Measurements from ENCODE around the gene C16orf96. TPM values are rescaled to one million over a fixed set of nuclear protein-coding genes. Genes with fewer than 3 reads are reported as not detected.

The C16orf96 gene
- total and polyA plus RNA-seq, 4 donors: 0.06 to 0.25 (median 0.08) TPM

- peaks cover 0 to 4% (median 0%) of the 10 kb centered on the region in 4 donors for H3K4me1 ChIP-seq (ENCODE audit: control insufficient read depth in 4 of 4, insufficient read depth in 4 of 4, low read length in 3 of 4)
- TF ChIP-seq YY1 (IDR thresholded peaks at IDR 0.05) (no peak), SP1 (IDR thresholded peaks at IDR 0.05) (no peak), ATF3 (IDR thresholded peaks at IDR 0.05) (no peak), MAX (IDR thresholded peaks at IDR 0.05) (no peak), EGR1 (IDR thresholded peaks at IDR 0.05; ENCODE audit: low read depth in 2 of 2) (no peak), GABPA (IDR thresholded peaks at IDR 0.05 in 1 of 2, conservative IDR thresholded peaks at IDR 0.05 in 1 of 2) (no peak), FOXA2 (IDR thresholded peaks at IDR 0.05) (no peak), NR2F2 (IDR thresholded peaks at IDR 0.05) (no peak), TAF1 (conservative IDR thresholded peaks at IDR 0.05) (no peak), REST (IDR thresholded peaks at IDR 0.05) (no peak), CTCF (IDR thresholded peaks at IDR 0.05; ENCODE audit: low read depth, low read length, missing input control) (no peak), RAD21 (IDR thresholded peaks at IDR 0.05) (no peak)
- H3K27ac ChIP-seq (ENCODE audit: low read depth in 1 of 2, low read length in 2 of 2): no peak overlapping the region
- peaks cover 0 to 3% (median 1%) of the 10 kb centered on the region in 4 donors for H3K36me3 ChIP-seq (ENCODE audit: control insufficient read depth in 4 of 4, insufficient read depth in 3 of 4, low read depth in 1 of 4, low read length in 3 of 4)
- DNase-seq (ENCODE audit: low spot score): no peak
- H3K9me3 ChIP-seq (ENCODE audit: control insufficient read depth in 4 of 4, low read length in 3 of 4): no peaks in the 10 kb centered on the region
- no peak overlapping the region for H3K4me3 ChIP-seq (ENCODE audit: low read depth in 1 of 3, low read length in 3 of 3)
- no peak overlapping the region for H3K9ac ChIP-seq (ENCODE audit: low read depth in 1 of 2, low read length in 2 of 2)
- WGBS: 89% methylated on average over 7 of the region's 7 CpGs
- no peaks in the 10 kb centered on the region for H3K27me3 ChIP-seq (ENCODE audit: control insufficient read depth in 4 of 4, insufficient read depth in 4 of 4, low read length in 3 of 4)
Observed at GRCh38 chr16:4525069-4525468, 31.1 kb upstream of the C16orf96 start.

- no peak overlapping the region for H3K4me3 ChIP-seq (ENCODE audit: low read depth in 1 of 3, low read length in 3 of 3)
- peaks cover 0 to 4% (median 0%) of the 10 kb centered on the region in 4 donors for H3K4me1 ChIP-seq (ENCODE audit: control insufficient read depth in 4 of 4, insufficient read depth in 4 of 4, low read length in 3 of 4)
- no peak overlapping the region for H3K27ac ChIP-seq (ENCODE audit: low read depth in 1 of 2, low read length in 2 of 2)
- peaks cover 0 to 3% (median 1%) of the 10 kb centered on the region in 4 donors for H3K36me3 ChIP-seq (ENCODE audit: control insufficient read depth in 4 of 4, insufficient read depth in 3 of 4, low read depth in 1 of 4, low read length in 3 of 4)
- no peak overlapping the region for H3K9ac ChIP-seq (ENCODE audit: low read depth in 1 of 2, low read length in 2 of 2)
- no peak for DNase-seq (ENCODE audit: low spot score)
- no peaks in the 10 kb centered on the region for H3K9me3 ChIP-seq (ENCODE audit: control insufficient read depth in 4 of 4, low read length in 3 of 4)
- no peaks in the 10 kb centered on the region for H3K27me3 ChIP-seq (ENCODE audit: control insufficient read depth in 4 of 4, insufficient read depth in 4 of 4, low read length in 3 of 4)
- WGBS: 91% methylated on average over 13 of the region's 13 CpGs
- no peak for TF ChIP-seq RAD21 (IDR thresholded peaks at IDR 0.05)
- no peak for TF ChIP-seq NR2F2 (IDR thresholded peaks at IDR 0.05)
- TF ChIP-seq HNF4G (IDR thresholded peaks at IDR 0.05): no peak
- no peak for TF ChIP-seq MAX (IDR thresholded peaks at IDR 0.05)
- TF ChIP-seq REST (IDR thresholded peaks at IDR 0.05): no peak
- no peak for TF ChIP-seq EGR1 (IDR thresholded peaks at IDR 0.05; ENCODE audit: low read depth in 2 of 2)
- TF ChIP-seq CTCF (IDR thresholded peaks at IDR 0.05; ENCODE audit: low read depth, low read length, missing input control): no peak
- no peak for TF ChIP-seq RXRA (IDR thresholded peaks at IDR 0.05)
- no peak for TF ChIP-seq FOXA1 (IDR thresholded peaks at IDR 0.05)
- no peak for TF ChIP-seq ATF3 (IDR thresholded peaks at IDR 0.05)
- TF ChIP-seq YY1 (IDR thresholded peaks at IDR 0.05): no peak
Observed at GRCh38 chr16:4525634-4526277, 30.4 kb upstream of the C16orf96 start.

All from liver (tissue), 9 donors.